ENCODE measurements around the gene DAPK2.
"Not testable (repeated sequence)": the region's sequence is repeated elsewhere in the genome, so short reads cannot be mapped to it uniquely, and the experiment has no call there.

The DAPK2 gene

DNA sequence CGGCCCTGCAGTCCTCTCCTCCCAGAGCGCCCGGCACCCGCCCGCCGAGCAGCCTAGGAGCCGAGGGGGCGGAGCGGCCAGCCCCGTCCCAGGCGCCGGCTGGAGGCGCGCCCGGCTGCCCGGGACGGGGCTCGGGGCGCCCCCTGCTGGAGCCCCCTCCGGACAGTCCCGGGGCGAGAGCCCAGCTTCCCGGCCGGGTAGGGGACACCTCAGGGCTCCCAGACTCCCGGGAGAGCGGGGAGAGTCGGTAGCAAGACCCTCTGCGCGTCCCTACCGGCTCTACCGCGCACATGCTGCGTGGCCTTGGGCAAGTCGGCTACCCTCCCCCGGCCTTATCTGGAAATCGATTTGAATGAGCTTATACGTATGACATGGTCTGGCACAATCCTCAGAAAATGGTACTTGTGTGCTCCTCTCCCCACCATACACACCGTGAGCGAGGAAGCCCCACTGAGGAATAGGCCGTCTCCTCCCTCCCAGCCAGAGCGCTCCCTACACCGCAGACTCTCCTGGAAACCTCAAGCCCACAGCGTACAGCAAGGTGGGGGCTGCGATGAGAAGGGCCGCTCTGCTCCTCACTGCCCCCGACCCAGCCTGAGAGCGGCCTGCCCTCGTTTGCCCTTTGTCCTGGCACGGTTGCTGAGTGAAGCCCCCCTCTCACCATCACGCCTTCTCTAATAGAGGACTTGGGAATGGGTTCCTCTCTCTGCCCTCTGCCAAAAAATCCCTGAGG lies at the start of gene DAPK2:
DAPK2 (minus strand) TSS at position 65 of the 733 bp plus-strand sequence. CDS start 6,224 bp downstream, outside the sequence.
- peak; percentile 35 to 70 for DNase-seq

DNA sequence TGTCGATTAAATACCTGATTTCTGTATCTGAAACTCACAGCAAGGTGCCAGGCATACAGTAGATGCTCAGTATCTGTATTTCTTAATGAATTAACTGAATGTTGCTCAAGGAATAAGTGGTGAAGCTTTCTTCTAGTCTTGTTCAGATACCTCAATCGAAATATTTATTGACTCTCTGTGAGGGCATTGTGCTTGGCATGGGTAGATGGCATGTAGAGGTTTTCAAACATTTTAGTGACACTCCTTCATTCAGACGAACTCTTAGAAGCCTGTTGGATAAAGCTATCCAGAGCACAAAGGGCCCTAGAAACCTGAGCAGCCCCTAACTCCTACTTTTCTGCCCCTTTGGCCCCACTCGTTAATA lies 49.1 kb upstream of the DAPK2 start:
- no peak for DNase-seq

DNA sequence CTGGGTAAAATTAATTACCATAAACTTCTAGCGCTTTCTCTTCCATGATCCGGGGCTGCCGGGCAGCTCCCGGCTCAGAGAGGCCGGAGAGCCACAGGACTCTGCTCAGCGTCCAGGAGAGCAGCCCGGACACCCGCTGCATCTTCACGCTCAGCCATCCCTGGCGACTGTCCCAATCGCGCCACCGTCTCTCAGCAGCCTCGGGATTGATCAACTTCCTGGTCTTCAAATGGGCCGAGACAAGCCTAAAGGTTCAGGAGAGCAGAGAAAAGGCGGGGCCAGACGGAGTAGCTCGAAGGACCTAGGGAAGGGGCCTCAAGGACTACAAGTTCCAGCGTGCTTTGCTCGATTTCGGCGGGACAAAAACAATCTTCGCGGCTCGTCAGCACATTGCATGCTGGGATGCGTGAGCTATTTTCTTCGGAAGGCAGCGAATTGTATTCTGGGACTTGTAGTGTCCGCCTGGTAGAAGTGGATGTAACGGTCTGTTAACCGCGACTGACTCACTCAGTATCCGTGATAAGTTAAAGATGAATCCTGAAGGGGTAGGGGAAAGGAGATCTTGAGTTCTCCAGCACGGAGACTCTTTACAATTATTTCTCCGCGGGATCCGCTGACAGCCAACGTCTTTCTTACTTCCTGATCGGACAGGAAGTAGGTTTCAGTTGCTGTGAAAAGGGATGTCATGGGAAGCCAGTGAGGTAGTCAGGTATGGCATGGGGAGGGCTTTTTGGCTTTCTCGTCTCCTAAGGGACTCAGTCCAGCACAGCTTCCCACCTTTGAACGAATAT lies 47.5 kb upstream of the DAPK2 start, which contains the start of gene CIAO2A:
CIAO2A (minus strand) TSS at position 212 of the 791 bp plus-strand sequence; CDS start at position 142, 70 bp downstream.
- peak; percentile 98 to 100 for DNase-seq

DNA sequence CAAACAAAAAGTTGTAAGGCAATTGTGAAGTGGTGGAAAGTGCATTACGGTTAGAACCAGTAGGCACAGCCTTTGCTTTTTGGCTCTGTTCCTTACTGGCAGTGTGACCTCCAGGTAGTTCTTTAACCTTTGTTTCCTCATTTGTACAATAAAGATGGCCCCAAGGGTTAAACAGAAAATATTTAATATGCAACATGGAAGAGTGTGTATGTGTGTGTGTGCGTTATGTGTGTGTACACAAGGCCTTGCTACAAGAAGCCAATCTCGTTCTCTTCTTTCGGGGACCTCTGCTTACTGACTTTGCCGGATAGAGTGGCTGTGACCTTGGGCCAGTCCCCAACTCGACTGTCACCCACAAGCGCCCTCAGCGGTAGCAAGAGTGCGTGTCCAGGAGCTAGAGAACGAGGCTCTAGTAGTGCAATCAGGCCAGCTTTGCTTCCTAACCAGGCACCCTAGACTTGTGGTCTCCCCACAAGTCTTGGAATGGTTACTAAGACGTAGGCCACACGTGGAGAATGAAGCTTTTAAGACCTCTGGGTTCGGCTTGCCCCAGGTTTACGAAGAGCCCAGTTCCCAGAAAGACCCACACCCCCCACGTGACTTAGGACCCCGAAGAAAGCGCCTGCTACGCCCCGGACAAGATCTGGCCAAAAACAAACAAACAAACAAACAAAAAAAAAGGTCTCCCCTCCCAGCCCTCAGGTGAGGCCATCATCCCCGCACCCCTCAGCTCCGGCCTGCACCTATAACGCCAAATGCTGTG lies 46.8 kb upstream of the DAPK2 start:
- DNase-seq = peak; percentile 60 to 66

DNA sequence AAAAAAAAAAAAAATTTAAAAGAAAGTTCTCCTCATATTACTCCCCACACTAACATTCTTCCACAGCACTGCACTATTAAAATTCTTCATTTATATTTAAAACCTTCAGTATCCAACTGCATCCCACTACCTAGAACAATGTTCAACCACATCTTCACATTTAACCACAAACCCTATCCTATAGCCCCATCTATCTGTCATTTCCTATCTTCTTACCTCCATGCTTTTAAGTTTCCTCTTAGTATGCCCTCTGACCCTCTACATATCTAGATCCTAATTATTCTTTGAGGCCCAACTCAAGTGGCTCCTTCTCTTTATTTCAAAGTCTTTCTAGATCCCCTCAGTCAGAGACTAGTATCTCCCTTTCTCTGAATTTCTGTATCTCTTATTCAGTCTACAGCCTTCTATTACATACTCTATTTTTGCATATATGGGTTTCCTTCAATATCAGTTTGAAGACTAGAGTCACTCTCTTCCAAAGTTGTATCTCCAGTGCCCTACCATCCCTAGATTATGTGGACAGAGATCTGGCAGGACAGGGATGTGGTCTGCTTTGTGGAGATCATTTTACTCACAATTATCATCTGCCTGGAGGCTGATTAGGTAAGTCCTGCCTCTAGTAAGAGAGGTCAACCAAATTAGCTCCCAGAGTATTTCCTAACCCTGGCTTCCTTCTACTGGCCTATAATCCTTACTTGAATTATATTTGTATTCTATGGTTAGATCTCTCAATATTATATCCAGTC lies 46.0 kb upstream of the DAPK2 start:
- DNase-seq = peak in 1 of 2 experiments; percentile 52

DNA sequence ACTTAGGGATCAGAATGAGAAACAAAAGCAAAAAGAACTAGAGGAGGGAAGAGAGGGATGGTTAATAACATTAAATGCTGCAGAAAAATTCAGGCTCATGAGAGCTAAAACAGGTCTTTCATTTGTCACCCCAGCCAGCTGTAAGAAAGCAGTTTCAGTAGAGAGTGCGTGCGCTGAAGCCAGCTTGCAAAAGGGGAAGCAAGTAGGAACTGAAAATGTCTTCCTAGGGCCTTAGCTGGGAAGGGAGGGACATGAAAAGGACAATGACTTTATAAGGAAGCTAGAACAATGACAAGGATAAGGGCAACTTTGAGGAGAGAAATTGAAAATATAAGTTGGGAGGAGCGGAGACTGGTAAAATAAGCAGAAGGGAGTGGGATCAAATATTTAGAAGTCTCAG lies 44.2 kb upstream of the DAPK2 start:
- DNase-seq = no peak

DNA sequence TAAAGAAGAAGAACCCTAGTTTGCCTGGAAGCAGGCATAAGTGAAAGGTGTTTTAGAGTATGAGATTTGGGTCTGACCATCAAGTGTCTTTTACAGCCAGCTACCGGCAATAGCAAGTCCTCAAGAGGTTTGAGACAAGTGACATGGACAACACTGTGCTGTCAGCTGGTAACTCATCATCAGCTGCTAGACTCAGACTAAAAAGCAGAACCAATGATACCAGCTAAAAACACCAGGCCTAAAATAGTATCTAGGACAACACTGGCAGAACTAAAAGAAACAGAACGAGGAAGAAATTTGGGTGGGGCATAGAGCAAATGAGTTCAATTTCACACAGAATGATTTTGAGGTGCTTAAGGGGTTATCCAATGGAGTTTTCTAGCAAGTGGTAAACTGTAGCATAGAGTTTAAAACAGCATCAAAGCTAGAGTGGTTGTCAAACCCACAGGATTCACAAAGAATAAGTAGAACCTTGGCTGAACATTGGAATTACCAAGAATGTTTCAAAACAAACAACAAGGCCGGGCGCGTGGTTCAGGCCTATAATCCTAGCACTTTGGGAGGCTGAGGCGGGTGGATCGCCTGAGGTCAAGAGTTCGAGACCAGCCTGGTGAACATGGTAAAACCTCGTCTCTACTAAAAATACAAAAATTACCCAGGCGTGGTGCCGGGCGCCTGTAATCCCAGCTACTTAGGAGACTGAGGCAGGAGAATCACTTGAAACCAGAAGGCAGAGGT lies 43.4 kb upstream of the DAPK2 start:
- DNase-seq = no peak

DNA sequence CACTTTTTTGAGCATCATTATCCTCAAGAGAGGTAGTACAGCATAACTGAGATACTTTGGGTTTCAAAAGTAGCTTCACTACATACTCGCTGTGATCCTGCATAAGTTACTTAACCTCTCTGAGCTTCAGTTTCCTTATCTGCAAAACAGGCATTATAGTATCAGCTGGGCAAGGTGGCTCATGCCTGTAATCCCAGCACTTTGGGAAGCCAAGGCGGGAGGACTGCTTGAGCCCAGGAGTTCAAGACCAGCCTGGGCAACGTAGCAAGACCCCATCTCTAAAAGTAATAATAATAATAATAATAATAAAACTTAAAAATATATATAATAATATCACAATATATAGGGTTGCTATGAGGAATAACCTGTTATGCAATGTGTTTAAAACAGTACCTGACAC lies 36.5 kb upstream of the DAPK2 start:
- DNase-seq = no peak

DNA sequence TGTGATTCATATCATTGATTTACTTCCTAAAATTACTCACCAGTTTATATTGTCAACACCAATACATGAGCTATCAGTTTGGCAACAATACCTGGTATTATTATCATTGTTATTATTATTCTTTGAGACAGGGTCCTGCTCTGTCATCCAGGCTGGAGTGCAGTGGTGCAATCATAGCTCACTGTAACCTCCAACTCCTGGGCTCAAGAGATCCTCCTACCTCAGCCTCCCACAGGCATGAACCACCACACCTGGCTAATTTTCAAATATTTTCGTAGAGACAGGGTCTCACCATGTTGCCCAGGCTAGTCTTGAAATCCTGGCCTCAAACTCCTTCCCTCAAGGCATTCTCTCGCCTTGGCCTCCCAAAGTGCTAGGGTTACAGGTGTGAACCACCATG lies 27.2 kb upstream of the DAPK2 start:
- not testable (repeated sequence) for DNase-seq

DNA sequence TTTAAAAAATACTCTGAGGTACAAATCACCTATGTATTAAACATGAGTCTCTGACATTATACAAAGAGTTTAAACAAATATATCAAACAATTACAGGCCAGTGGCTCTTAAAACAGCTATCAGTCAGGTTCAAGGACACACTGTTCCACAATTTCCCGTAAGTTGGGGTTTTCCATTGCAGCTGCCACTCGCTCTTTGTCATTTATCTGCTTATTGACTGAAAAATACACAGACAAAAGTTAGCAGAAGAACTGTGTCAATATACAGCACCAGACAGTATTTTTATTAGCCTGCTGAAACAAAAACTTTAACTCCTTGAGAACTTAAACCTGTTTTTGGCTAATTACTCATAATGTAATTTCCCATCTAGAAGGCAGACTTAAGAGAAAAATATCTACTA lies 26.5 kb upstream of the DAPK2 start:
- no peak for DNase-seq

DNA sequence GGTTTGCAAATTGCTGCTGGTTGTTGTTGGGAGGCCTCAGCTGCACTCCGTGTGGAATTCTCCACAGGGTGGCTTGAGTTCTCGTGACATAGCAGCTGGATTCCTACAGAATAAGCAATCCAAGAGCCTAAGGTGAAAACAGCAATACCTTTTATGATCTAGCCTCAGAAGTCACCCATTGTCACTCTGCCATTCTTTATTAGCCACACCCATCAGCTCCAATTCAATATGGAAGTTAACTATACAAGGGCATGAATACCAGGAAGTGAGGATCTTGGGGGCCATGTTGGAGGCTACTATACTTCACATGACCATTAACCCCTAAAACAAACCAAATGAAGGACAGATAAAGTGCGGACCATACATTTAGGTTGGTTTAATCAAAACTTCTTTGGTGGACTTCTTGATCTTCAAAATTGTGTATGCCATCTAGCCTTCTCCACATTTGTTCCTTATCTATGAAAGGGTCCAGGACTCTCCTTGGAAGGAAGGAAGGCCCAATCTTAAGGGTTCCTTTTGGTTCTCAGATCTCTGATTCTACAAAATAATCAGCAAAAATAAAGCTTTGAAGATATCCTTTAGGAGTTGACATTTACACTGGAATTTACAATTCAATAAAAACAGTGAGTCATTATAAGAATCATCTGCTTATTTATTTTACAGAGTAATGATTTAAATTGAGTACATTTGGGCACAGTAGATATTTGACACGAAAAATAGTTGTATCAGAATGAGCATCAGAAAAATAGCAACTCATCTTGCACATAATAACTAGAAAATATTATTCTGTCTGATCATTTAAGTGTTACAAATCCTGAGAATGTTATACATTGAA lies 25.9 kb upstream of the DAPK2 start:
- no peak for DNase-seq

DNA sequence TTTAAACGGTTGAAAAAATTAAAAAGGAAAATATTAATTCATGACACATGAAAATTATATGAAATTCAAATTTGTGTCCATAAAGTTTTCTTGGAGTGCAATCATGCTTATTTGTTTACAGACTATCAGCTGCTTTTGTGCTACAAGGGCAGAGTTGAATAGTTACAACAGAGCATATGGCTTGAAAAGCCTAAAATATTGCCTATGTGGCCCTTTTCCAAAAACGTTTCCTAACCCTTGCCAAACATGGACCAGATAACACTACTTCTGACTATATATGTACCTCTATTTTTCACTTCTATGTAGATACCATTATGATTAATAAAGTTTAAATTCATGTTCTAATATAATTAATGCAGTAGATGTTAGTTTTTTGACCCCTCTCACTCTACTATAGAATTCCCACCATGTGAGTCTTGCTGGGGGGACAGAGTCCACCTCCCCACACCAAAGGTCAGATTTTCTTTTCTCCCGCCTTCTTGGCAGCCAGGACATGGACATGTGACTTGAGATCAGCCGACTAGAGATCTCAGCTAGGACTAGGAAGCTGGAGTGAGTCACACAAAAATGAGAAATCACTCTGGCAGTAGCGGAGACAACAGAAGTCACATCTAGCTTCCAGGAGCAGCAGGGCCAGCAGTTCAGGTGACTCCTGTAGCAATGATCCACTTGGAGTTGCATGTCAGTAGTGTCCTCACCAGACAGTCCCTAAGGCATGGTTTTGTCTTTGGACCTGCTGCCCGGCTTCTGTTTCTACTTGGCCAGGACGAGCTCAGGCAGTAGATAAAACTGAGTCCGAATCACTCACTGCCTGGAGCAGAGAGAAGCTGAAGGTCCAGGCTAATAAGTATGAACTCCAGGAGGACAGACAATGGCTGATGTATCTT lies 24.9 kb upstream of the DAPK2 start:
- no peak for DNase-seq

DNA sequence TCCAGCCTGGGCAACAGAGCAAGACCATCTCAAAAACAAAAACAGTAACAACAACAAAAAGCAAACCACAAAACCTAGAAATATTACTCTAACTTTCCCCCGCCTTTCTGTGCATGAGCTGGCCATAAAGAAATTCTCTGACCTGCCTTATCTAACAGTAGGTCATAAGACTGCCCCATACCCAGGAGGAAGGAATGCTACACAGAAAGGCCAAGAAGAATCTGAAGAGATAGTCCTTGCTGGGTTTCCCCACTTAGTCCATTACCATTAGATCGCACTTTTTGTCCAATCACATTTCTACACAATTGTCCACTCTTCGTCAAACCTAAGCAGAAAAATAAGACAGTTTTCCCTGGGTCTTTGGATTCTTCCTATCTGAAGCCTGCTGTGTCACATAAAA lies 23.8 kb upstream of the DAPK2 start:
- DNase-seq = no peak

DNA sequence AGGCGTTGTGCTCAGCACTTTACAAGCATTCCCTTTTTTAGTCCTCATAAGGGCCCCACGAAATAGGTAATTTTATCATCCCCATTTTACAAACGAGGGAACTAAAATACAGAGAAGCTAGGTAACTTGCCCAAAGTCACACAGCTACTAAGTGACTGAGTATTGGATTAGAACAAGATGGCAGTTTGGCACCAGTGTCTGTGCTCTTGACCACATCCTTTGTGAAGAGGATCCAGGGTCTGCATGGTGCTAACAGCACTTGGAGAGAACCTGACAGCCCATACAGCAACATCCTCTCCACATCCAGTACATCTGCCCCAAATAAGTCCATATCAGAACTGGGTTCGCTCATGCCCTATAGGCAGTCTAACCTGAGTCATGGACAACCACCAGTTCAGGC lies 21.8 kb upstream of the DAPK2 start:
- DNase-seq = no peak

DNA sequence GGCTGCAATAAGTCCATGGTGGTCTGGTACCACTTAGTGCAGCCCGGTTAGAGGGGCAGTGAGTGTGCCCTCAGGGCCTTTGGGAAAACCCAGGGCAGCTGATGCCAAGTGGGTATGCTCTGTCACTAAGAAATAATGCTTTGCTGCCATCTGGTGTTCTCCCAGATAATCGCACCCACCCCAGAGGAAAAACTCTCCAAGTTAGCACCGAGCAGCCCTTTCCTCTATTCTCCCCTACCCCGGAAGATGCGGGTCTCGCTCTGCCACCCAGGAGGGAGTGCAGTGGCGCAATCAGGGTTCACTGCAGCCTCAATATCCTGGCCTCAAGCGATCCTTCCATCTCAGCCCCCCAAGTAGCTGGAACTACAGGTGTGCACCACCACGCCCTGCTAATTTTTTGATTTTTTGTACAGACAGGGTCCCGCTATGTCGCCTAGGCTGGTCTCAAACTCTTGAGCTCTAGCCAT lies 21.3 kb upstream of the DAPK2 start:
- DNase-seq = peak; percentile 73 to 83

DNA sequence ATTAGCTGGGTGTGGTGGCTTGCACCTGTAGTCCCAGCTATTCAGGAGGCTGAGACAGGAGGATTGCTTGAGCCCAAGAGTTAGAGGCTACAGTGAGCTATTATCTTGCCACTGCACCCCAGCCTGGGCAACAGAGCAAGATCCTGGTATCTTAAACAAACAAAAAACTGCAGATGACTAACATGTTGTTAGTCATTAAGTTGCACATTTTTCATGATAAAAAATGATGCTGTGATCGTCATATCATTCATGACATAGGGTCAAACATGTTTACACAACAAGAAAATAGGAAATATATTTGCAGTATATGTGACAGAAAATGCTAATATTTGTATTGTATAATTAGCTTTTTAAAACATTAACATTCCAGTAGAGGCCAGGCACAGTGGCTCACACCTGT lies 20.2 kb upstream of the DAPK2 start:
- DNase-seq = no peak

DNA sequence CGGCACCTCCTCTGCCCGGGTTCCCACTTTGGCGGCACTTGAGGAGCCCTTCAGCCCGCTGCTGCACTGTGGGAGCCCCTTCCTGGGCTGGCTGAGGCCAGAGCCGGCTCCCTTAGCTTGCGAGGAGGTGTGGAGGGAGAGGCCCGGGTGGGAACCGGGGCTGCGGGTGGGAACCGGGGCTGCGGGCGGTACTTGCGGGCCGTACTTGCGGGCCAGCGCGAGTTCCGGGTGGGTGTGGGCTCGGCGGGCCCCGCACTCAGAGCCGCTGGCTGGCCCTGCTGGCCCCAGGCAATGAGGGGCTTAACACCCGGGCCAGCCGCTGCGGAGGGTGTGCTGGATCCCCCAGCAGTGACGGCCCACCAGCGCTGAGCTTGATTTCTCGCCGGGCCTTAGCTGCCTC lies 14.4 kb upstream of the DAPK2 start:
- no peak for DNase-seq

DNA sequence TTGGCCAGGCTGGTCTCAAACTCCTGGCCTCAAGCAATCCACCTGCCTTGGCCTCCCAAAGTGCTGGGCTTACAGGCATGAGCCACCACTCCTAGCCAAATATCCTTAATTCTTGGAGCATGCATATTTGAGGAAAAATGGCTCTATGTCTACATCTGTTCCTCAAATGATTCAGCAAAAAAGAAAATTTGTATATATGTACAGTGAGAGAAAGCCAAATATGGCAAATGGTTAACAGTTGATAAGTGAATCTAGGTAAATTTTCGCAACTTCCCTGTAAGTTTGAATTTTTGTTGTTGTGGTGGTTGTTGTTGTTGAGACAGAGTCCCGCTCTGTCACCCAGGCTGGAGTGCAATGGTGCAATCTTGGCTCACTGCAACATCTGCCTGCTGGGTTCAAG lies 12.8 kb upstream of the DAPK2 start:
- DNase-seq = not testable (repeated sequence)

DNA sequence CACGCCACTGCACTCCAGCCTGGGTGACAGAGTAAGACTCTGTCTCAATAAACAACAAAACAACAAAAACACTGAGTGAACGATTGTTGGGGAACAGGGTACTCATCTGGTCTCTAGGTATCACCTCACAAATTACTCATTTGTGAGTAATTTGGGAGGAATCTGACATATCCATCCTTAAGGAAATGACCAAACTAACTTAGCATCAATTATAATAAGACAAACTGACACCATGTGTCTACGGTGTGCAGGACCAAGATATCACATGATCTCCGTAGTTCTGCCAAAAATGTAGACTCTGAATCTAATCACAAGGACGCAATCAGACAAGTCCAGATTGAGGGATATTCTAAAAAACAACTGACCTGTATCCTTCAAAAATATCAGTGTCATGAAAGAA lies 12.0 kb upstream of the DAPK2 start:
- no peak for DNase-seq

DNA sequence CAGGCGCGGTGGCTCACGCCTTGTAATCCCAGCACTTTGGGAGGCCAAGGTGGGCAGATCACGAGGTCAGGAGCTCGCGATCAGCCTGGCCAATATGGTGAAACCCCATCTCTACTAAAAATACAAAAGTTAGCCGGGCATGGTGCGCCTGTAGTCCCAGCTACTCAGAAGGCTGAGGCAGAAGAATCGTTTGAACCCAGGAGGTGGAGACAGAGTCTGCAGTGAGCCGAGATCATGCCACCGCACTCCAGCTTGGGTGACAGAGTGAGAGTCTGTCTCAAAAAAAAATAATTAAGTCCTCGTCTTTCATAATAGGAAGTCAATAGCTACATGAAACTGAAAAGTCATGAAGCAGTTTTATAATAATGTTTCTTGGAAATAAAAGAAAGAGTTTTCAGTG lies 7.4 kb upstream of the DAPK2 start:
- not testable (repeated sequence) for DNase-seq

All from NCI-H524 (cell line).